ENCODE measurements around the gene ZFP30.
A peak's percentile ranks its signal among the peaks of the same experiment; 100 is the strongest.

DNA sequence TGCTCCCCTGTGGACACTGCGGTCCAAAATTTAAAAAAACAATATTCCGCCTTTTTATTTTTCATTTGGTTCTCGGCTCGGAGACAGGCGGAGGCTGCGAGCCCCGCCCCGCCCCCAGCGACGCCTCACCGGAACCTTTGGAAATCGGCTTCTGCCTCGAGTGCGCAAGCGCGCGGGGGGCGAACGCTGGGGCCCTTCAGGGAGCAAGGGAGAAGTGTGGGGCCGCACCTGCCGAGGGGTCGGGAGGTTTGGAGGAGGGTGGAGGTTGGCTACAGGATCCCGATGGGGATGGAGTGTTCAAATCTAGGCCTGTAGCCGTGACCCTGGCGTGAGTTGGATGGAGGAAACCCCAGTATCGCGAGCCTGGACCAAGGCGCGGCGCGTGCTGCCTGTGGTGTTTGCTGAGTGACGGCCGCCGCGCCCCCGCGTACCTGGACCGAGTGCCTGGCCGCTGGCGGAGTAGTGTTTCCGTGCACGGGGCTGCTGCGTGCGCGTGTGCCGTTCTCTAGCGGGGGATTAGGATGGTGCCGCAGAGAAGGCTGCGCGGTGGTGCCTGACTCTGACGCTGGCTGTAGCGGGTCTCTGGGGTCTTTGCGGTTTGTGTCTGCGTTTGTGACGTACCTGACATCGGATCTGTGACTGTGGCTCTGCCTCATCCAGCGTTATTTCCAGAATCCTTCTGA, 565 bp upstream of the ZFP30 start:
- TF ChIP-seq POLR2AphosphoS5 (IDR thresholded peaks at IDR 0.05; ENCODE audit: low read depth, low read length) (0 out of 2 replicates have a peak, but pooled peaks have one; percentile 60), TAF1 (IDR thresholded peaks at IDR 0.05; ENCODE audit: borderline replicate concordance, insufficient read depth, low read length) (no peak), SIN3A (IDR thresholded peaks at IDR 0.05; ENCODE audit: borderline replicate concordance, insufficient read depth, low read length) (no peak), FOXP2 (optimal IDR thresholded peaks at IDR 0.05; ENCODE audit: borderline replicate concordance, extremely low read depth, extremely low read length, insufficient read depth) (peak; percentile 57)
- TF ChIP-seq, protein P1, sequence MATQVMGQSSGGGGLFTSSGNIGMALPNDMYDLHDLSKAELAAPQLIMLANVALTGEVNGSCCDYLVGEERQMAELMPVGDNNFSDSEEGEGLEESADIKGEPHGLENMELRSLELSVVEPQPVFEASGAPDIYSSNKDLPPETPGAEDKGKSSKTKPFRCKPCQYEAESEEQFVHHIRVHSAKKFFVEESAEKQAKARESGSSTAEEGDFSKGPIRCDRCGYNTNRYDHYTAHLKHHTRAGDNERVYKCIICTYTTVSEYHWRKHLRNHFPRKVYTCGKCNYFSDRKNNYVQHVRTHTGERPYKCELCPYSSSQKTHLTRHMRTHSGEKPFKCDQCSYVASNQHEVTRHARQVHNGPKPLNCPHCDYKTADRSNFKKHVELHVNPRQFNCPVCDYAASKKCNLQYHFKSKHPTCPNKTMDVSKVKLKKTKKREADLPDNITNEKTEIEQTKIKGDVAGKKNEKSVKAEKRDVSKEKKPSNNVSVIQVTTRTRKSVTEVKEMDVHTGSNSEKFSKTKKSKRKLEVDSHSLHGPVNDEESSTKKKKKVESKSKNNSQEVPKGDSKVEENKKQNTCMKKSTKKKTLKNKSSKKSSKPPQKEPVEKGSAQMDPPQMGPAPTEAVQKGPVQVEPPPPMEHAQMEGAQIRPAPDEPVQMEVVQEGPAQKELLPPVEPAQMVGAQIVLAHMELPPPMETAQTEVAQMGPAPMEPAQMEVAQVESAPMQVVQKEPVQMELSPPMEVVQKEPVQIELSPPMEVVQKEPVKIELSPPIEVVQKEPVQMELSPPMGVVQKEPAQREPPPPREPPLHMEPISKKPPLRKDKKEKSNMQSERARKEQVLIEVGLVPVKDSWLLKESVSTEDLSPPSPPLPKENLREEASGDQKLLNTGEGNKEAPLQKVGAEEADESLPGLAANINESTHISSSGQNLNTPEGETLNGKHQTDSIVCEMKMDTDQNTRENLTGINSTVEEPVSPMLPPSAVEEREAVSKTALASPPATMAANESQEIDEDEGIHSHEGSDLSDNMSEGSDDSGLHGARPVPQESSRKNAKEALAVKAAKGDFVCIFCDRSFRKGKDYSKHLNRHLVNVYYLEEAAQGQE (IDR thresholded peaks at IDR 0.05; ENCODE audit: insufficient read depth in 1 of 2, low read depth in 2 of 2, low read length in 2 of 2): no peak
